AG04450 (cell line): Measurements from ENCODE around the gene INPP5A. TPM values are rescaled to one million over a fixed set of nuclear protein-coding genes. Genes with fewer than 3 reads are reported as not detected.

Experiments
- CTCF ChIA-PET: fragments of 300-600, 350-600 bp; formaldehyde crosslinking; extraction: SDS; loops from one replicate; lab custom pipeline; 2022; ENCODE audit warnings: antibody characterized with exemption, inconsistent platforms; lab: Charles Lee
- POLR2A ChIA-PET: fragments of 350-600 bp; formaldehyde crosslinking; extraction: SDS; loops from one replicate; lab custom pipeline; 2021; ENCODE audit warnings: antibody characterized with exemption, inconsistent platforms; lab: Yijun Ruan, JAX
- DNase-seq: peaks from one replicate; pipeline ENCODE4 v3.0.0-alpha.2; 2011; ENCODE audit warnings: low read depth, low spot score
- H3K27ac ChIP-seq: one replicate; pipeline ENCODE4 v1.5.1; 2012; ENCODE audit warnings: low read depth, low read length, control low read depth
- H3K27me3 ChIP-seq: one replicate; pipeline ENCODE4 v1.6.0; 2012; ENCODE audit warnings: low read length; ENCODE audit not compliant: control insufficient read depth, insufficient read depth
- H3K4me3 ChIP-seq: 2 replicates; pipeline ENCODE4 v1.5.1; 2011; ENCODE audit warnings: mild to moderate bottlenecking, low read depth, low read length, control low read depth
- H3K9me3 ChIP-seq: 2 replicates; pipeline ENCODE4 v1.5.1; 2012; ENCODE audit warnings: low read length; ENCODE audit not compliant: control insufficient read depth, insufficient read depth
- CTCF ChIP-seq: IDR thresholded peaks from 2 replicates; pipeline ENCODE4 v1.5.1; 2011; ENCODE audit warnings: low read depth, low read length, control low read depth, inconsistent platforms
- polyA plus RNA-seq: library from polyadenylated mRNA; depleted of rRNA; stranded (reverse); fragments of >200 nt; gene quantifications from 2 replicates; pipeline ENCODE4 v1.2.3, GENCODE V29; 2011

Gene INPP5A
- polyA plus RNA-seq, 1 experiment: 22.5 TPM

DNA sequence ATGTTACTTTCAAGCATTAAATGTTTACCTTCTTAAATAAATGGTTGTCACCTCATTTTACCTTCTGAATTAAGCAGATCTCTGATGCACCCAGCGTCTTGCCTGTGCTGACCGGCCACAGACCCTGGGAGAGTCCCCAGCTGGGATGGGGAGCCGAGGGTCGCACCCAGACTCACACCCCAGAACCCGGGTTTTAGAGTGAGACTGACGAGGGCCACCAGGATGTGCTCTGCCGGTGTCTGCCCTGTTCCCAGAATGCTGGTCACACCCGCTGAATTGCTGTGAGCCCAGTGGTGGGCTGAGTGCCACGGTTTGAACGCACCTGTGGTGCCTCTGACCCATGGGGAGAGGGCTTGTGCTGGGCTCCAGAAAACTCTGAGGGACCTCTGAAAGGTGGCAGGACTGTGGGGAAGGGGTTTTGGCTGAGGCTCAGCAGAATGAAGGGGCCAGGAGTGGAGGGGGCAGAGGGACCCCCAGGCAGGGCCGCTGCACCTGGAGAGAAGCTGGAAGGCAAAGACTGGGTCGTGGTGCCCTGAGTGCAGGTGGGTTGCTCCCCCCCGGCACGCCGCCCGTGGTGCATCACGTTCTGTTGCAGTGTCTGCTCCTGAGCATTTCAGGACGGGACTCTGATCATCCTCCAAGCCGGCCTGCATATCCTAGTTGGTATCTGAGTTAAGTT lies 39.2 kb downstream of the INPP5A start:
- H3K9me3 ChIP-seq: no peaks in the 10 kb centered on the region; the same call in 1 of the 2 replicates
- no peak for DNase-seq
- H3K27me3 ChIP-seq: peaks cover 6% of the 10 kb centered on the region
- ChIA-PET CTCF (no interaction called here), POLR2A (no interaction called here)
- H3K4me3 ChIP-seq: no peak overlapping the region
- TF ChIP-seq CTCF: no peak
- no peak overlapping the region for H3K27ac ChIP-seq

DNA sequence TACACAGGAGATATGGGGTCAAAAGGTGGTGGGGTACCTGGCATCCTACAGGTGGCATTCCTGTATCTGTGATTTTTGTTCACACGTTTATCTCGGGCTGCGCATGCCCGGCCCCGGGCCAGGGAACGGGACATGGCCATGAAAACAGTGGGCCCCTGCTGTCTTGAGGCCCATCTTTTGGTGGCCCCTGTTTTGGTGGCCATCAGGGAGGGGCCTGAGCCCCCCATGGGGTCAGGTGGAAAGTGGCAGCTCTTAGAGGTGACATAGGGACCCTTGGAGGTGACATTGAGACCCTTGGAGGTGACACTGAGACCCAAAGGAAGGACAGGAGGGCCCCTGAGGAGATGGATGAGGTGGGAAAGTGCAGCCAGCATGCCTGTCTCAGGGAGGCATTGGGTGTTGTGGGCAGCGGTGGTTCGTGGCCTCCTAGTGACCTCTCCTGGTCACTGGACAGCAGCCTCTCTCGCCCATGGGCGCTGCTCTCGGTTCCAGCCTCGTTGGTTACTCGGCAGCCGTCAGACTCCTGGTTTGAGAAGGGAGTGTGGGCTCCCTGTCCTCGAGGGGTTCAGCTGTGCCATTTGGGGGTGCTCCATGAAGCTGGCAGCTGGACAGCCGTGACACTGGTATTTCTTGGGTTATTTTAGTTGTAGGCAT lies 39.9 kb downstream of the INPP5A start:
- POLR2A ChIA-PET: no interaction called here
- H3K27ac ChIP-seq: no peak overlapping the region
- CTCF ChIA-PET: no interaction called here
- no peak for DNase-seq
- no peak overlapping the region for H3K4me3 ChIP-seq
- H3K9me3 ChIP-seq: no peaks in the 10 kb centered on the region; the same call in 1 of the 2 replicates
- peaks cover 6% of the 10 kb centered on the region for H3K27me3 ChIP-seq
- TF ChIP-seq CTCF: no peak

DNA sequence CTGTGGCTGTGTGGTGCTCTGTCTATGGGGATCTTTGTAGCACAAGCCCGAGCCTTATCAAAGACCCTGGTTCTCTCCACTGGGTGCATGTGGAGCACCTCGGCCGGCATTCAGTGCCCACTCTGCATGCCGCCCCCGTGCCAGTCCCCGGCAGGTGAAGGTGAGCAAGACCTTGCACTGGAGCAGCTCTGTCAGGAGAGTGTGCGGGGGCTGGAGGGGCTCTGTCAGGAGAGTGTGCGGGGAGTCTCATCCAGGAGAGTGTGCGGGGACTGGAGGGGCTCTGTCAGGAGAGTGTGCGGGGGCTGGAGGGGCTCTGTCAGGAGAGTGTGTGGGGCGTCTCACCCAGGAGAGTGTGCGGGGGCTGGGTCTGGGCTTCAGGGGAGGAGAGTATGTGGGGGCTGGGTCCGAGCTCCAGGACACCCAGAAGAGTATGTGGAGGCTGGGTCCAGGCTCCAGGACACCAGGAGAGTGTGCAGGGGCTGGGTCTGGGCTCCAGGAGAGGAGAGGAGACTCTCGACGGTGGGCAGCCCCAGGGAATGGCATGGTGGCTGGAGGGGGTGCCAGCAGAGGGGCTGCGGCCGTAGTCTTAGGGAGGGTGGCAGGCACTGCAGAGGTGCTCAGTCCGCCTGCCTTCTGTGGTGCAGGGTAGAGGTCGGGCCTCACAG lies 40.8 kb downstream of the INPP5A start:
- no peaks in the 10 kb centered on the region; the same call in 1 of the 2 replicates for H3K9me3 ChIP-seq
- no peak overlapping the region for H3K4me3 ChIP-seq
- no peak for DNase-seq
- TF ChIP-seq CTCF: no peak
- CTCF ChIA-PET: interaction anchor here (0.6 kb wide), 1 partner anchor 113 kb away, joined by 4 read pairs; no protein-coding TSS in a partner anchor
- POLR2A ChIA-PET: no interaction called here
- H3K27ac ChIP-seq: no peak overlapping the region
- peaks cover 6% of the 10 kb centered on the region for H3K27me3 ChIP-seq

- H3K9me3 ChIP-seq: no peaks in the 10 kb centered on the region; the same call in 1 of the 2 replicates
- TF ChIP-seq CTCF: no peak
- H3K4me3 ChIP-seq: no peak overlapping the region
- H3K27ac ChIP-seq: no peak overlapping the region
- DNase-seq: no peak
- H3K27me3 ChIP-seq: peaks cover 6% of the 10 kb centered on the region
- CTCF ChIA-PET: interaction anchor here (0.6 kb wide), 1 partner anchor 114 kb away, joined by 4 read pairs; no protein-coding TSS in a partner anchor
- POLR2A ChIA-PET: no interaction called here
Measured at GRCh38 chr10:132579027-132579859, 41.7 kb downstream of the INPP5A start.
